GM12878 (cell line): ENCODE data around the gene VCX. TPM values are rescaled to one million over a fixed set of nuclear protein-coding genes. Genes with fewer than 3 reads are reported as not detected.
A peak's percentile ranks its signal among the peaks of the same experiment; 100 is the strongest.

Experiments
- ATAC-seq: fragments of 200-7000 bp; cut with Tn5 transposase; 3 replicates; pipeline ENCODE4 v1.9.1; 2020; ENCODE audit warnings: mild to moderate bottlenecking, moderate library complexity
- BruUV-seq: library from RNA; stranded (reverse); fragments of 400-500 nt; replicated peaks from 2 replicates; lab custom pipeline; 2021; lab: Mats Ljungman, UMichigan
- CTCF ChIA-PET: fragments of 300-600 bp; sonication (Branson Sonifier 250); formaldehyde crosslinking; extraction: SDS; loops from one replicate; lab custom pipeline; 2021; ENCODE audit warnings: inconsistent platforms; lab: Yijun Ruan, JAX
- POLR2A ChIA-PET: fragments of 350-600 bp; formaldehyde crosslinking; extraction: SDS; loops from one replicate; lab custom pipeline; 2021; ENCODE audit warnings: inconsistent platforms; lab: Charles Lee
- RAD21 ChIA-PET: fragments of 300-600 bp; sonication (Branson Sonifier 250); formaldehyde crosslinking; loops from one replicate; lab custom pipeline; 2023; ENCODE audit warnings: antibody characterized with exemption; ENCODE audit not compliant: unreplicated experiment; lab: Charles Lee
- SMC1A ChIA-PET: fragments of 300-600 bp; sonication (Branson Sonifier 250); formaldehyde crosslinking; loops from one replicate; lab custom pipeline; 2023; ENCODE audit not compliant: unreplicated experiment, uncharacterized antibody; lab: Charles Lee
- DNase-seq: peaks from one replicate; pipeline ENCODE4 v3.0.0-alpha.2; 2011; ENCODE audit warnings: low read depth, low spot score
- FAIRE-seq: peaks from 3 replicates; lab custom pipeline; 2011; peaks lifted over from hg19 to GRCh38; lab: Jason Lieb, UNC
- H2AFZ ChIP-seq: 2 replicates; pipeline ENCODE4 v1.6.0; 2011; ENCODE audit warnings: low read depth, low read length, control low read depth; ENCODE audit not compliant: control insufficient read depth
- H3K27ac ChIP-seq: 2 replicates; pipeline ENCODE4 v1.5.1; 2011; ENCODE audit warnings: control low read depth; ENCODE audit not compliant: control insufficient read depth, insufficient read depth
- H3K27me3 ChIP-seq, 2 experiments: replicated peaks in 1 of 2; 2 replicates each; pipeline versions ENCODE4 v1.6.0 to v1.6.1; 2011; ENCODE audit warnings: low read length in 1 of 2; ENCODE audit not compliant: control insufficient read depth in 2 of 2, insufficient read depth in 2 of 2
- H3K36me3 ChIP-seq, 2 experiments: 2 replicates each; pipeline ENCODE4 v1.5.1; 2011; ENCODE audit warnings: low read length in 1 of 2; ENCODE audit not compliant: control insufficient read depth in 2 of 2, insufficient read depth in 2 of 2
- H3K4me1 ChIP-seq: 2 replicates; pipeline ENCODE4 v1.6.1; 2011; ENCODE audit warnings: mild to moderate bottlenecking, low read length, moderate library complexity, mixed read lengths; ENCODE audit not compliant: control insufficient read depth, insufficient read depth
- H3K4me2 ChIP-seq: 2 replicates; pipeline ENCODE4 v1.6.0; 2011; ENCODE audit warnings: control low read depth; ENCODE audit not compliant: control insufficient read depth, insufficient read depth
- H3K4me3 ChIP-seq: fragments of 200-600 bp; sonication (generic); 2 replicates; pipeline ENCODE4 v1.5.1; 2016
- H3K79me2 ChIP-seq: 2 replicates; pipeline ENCODE4 v1.6.0; 2011; ENCODE audit warnings: low read length; ENCODE audit not compliant: control insufficient read depth, insufficient read depth
- H3K9ac ChIP-seq: 2 replicates; pipeline ENCODE4 v1.8.0; 2011; ENCODE audit warnings: low read length, control low read depth, mixed read lengths; ENCODE audit not compliant: control insufficient read depth, insufficient read depth
- H3K9me3 ChIP-seq: replicated peaks from 3 replicates; pipeline ENCODE4 v1.5.1; 2011; ENCODE audit warnings: mild to moderate bottlenecking, low read length; ENCODE audit not compliant: control insufficient read depth, insufficient read depth
- H4K20me1 ChIP-seq: 2 replicates; pipeline ENCODE4 v1.6.0; 2011; ENCODE audit not compliant: control insufficient read depth, insufficient read depth
- EZH2 ChIP-seq: IDR thresholded peaks from 2 replicates; pipeline ENCODE4 v1.6.1; 2012; ENCODE audit warnings: low read depth, mild to moderate bottlenecking, control low read depth, inconsistent platforms, low read length, borderline replicate concordance; ENCODE audit not compliant: control insufficient read depth
- HSF1 ChIP-seq: fragments of 150-350 bp; IDR thresholded peaks from 2 replicates; pipeline ENCODE4 v1.6.1; 2014; ENCODE audit warnings: mild to moderate bottlenecking, low read depth, low read length
- MYC ChIP-seq: IDR thresholded peaks from 2 replicates; pipeline ENCODE4 v1.6.1; 2011; ENCODE audit warnings: mild to moderate bottlenecking, low read length, moderate library complexity, inconsistent platforms; ENCODE audit not compliant: insufficient read depth, insufficient replicate concordance, insufficient read length, severe bottlenecking
- RAD51 ChIP-seq: fragments of 450-650 bp; IDR thresholded peaks from 2 replicates; pipeline ENCODE4 v1.6.1; 2016; ENCODE audit warnings: moderate library complexity, mild to moderate bottlenecking, inconsistent platforms
- SIN3A ChIP-seq: IDR thresholded peaks from 2 replicates; pipeline ENCODE4 v1.6.1; 2012; ENCODE audit warnings: low read depth, low read length, improper control_type of control experiment
- SMC3 ChIP-seq: IDR thresholded peaks from 2 replicates; pipeline ENCODE4 v1.6.1; 2011; ENCODE audit warnings: low read length, improper control_type of control experiment, borderline replicate concordance
- WGBS: methylation state at CpG from one replicate; pipeline ENCODE4 v1.1.6; 2016; ENCODE audit warnings: low lambda C conversion rate; ENCODE audit not compliant: insufficient replicate concordance, insufficient coverage; ENCODE audit errors: missing lambda C conversion rate; 5-methylcytosine and 5-hydroxymethylcytosine counted together
- in situ Hi-C: fragments of 300-500 bp; cut with MboI; formaldehyde crosslinking; loops from 9 replicates; pipeline ENCODE4 v1.14.3; 2018; ENCODE audit warnings: mixed read lengths
- intact Hi-C: fragments of 100-400 bp; cut with micrococcal nuclease; formaldehyde crosslinking; loops from one replicate; pipeline ENCODE4 v1.14.2; 2022; ENCODE audit not compliant: unreplicated experiment
- polyA plus RNA-seq, 11 experiments: library from polyadenylated mRNA; depleted of rRNA in 4 of 11; unstranded in 6 of 11; stranded (reverse) in 5 of 11; fragments of >200 nt; fragmentation: Nextera tagmentation in 4 of 11; fragmentation: Illumina TruSeq in 1 of 11; extraction: Ambion mirVana in 4 of 11; extraction: Trizol in 1 of 11; gene quantifications; 1 replicate in 1 of 11; 2 replicates in 10 of 11; pipeline versions ENCODE4 v1.2.1 to v1.2.3, GENCODE V29; 2011 to 2016; ENCODE audit warnings: inconsistent platforms in 2 of 11, missing spikeins in 2 of 11, low read depth in 1 of 11
- total RNA-seq, 4 experiments: library from RNA; depleted of rRNA in 3 of 4; stranded (reverse); fragments of >200 nt in 3 of 4; fragmentation: Illumina TruSeq in 1 of 4; extraction: Trizol in 1 of 4; gene quantifications; 2 replicates each; pipeline versions ENCODE4 v1.2.1 to v1.2.3, GENCODE V29; 2013 to 2021

Gene VCX
- total and polyA plus RNA-seq, 10 of the 15 experiments (the other 5 are each of a cell fraction or from before 2014, with no cell fraction given): 0.10 to 0.23 (median 0.18) TPM; not detected in 7

DNA sequence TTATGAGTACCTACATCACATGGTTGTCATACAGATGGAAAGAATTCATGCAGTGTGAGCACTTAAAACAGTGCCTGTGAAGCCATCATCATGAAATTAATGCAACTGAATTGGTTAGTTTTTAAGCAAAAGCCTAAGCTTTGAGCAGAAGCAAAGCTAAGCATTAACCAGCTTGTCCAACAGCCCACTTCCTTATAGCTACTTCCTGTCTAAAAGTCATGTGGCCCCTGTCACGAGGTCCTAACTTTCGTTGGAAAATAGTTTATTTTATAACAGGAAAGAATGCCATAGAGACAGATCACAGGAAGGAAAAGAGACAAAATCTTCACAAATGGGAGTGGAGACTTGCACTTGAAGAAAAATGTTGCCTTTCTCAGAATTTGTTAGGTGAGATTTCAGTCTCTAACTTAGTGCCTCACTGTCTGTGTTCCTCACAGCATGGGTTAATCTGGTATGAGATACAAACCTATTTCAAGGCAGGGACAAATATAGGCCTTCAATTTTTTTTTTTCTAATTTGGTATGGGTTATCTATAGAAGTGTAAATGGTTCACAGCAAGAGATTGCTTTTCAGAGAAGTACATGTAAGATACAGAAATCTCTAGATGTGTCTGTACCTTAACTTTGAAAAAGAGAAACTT, 27.7 kb upstream of the VCX start:
- RAD21 ChIA-PET: no interaction called here
- H3K4me3 ChIP-seq: no peak overlapping the region
- H3K4me1 ChIP-seq: no peaks in the 10 kb centered on the region
- in situ Hi-C loops: no loop called here
- SMC1A ChIA-PET: no interaction called here
- TF ChIP-seq SMC3 (no peak), EZH2 (no peak), SIN3A (no peak), MYC (no peak), RAD51 (peak; percentile 58; the same call in 1 of the 2 replicates), HSF1 (no peak)
- TF ChIP-seq, all 136 proteins: peak for 1
- WGBS: 3% methylated on average over 2 of the region's 2 CpGs
- POLR2A ChIA-PET: no interaction called here
- intact Hi-C loops: no loop called here
- Histone ChIP-seq H3K27me3 (no peaks in the 10 kb centered on the region), H3K9me3 (no peaks in the 10 kb centered on the region), H3K4me2 (no peak overlapping the region), H3K9ac (no peak overlapping the region), H4K20me1 (no peaks in the 10 kb centered on the region), H3K27ac (no peak overlapping the region), H3K79me2 (no peaks in the 10 kb centered on the region), H3K36me3 (no peaks in the 10 kb centered on the region), H2AFZ (no peak overlapping the region)
- BruUV-seq: no TSS peak
- ATAC-seq: no peak
- no peak for FAIRE-seq
- CTCF ChIA-PET: no interaction called here
- DNase-seq: no peak
